GM19351 (cell line): ENCODE data around the gene KIZ.
"Not testable (repeated sequence)": the region's sequence is repeated elsewhere in the genome, so short reads cannot be mapped to it uniquely, and the experiment has no call there.

Source experiments
- ATAC-seq: cut with Tn5 transposase; IDR thresholded peaks from one replicate; pipeline ENCODE4 v1.9.1; 2021; ENCODE audit warnings: mild to moderate bottlenecking, moderate library complexity; ENCODE audit not compliant: unreplicated experiment

Gene KIZ

GRCh38 chr20:21136015-21136732 lies 10.3 kb downstream of the KIZ start:
- no peak for ATAC-seq

DNA sequence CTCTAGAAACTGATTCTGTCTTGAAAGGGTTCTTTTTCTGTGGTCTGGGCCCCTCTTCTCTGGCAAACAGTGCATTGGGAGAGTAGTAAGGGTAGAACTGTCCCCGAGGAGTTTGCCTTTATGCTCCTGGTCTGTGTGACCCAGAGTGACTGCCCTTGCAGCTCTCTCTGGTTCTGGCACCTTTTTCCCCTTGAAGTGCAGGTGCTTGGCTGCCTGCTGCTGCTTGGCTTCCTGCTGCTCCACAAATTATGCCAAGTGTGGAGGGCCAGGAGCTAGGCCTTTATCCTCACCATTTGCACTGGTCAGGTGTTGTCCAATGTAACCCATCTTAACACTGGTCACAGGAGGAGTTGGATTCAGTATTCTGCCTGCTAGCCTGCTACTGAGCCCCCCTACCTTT lies 11.2 kb downstream of the KIZ start:
- no peak for ATAC-seq

DNA sequence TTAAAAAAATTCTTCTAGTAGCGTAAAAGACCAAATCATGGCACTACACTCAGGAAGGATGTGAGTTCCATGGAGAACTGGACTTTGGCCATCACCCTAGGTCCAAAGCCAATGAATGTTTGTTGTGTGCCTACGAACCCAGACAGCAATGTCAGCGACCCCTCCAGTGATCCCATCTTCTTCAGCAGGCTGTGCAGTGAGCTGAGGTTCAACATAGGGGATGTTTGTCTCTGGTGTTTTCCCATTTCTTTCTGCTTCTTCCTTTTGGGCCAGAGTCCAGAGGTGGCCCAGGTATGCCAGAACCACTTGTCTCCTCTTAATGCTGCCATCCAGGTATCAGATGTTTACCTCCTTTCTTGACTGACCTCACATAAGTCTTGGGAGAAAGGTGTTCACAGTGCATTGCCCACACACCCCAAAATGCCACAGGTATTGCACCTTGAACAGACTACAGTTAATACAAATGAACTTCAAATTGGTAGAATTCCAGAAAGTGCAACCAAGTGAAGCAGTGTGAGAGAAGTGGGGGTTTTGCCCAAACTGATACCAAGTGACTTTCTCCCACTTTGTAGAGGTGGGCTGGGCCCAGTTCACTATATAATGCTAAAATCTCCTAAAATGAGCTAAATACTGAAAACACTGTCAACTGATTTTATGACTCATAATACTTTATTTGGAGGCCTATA lies 14.1 kb downstream of the KIZ start:
- no peak for ATAC-seq

DNA sequence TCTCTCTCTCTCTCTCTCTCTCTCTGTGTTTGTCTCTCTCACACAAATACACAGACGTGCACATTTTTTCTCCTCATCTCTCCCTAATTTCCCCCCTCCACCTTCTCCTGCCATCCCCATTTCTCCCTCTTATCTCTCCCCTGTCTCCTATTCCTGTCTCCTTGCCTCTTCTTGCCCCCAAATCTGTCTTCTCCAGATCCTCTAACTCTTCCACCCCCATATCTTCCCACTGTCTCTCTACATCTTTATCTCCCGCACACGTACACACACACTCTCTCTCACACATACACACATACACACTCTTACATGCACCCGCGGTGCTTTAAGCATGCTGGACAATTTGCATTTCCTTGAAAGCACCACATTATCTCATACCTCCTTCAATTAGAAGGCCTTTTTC lies 15.9 kb downstream of the KIZ start:
- no peak for ATAC-seq

DNA sequence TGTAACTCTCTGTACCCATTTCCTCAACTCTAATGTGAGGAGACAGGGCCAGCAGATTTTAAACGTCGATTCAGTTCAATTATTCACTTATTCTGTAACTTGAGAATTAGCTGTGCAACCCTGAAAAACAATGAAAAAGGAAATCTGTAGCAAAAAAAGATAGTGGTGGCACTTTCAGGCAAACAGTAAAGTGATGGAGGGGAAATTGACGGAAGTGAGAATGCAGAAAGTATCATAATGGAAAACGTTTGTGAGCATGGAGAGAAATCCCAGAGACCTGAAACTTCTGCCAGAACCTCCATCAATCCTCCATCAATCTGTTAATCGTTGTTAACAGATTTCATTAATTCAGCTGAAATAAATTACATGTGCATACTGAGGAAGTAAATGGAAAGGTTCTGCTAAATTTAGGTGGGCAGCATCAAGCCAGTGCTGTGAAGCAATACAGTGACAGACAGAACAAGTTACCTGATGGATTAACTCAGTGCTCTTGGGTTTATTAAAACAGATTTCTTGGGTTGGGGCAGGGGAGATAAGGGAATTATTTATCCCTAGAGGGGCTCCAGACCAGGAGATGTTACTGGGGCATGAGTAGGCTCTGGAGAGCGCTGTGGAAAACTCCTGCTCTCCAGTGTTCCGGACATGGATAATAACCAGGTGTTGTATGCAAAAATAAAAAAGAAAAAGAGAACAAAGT lies 17.5 kb downstream of the KIZ start:
- no peak for ATAC-seq

DNA sequence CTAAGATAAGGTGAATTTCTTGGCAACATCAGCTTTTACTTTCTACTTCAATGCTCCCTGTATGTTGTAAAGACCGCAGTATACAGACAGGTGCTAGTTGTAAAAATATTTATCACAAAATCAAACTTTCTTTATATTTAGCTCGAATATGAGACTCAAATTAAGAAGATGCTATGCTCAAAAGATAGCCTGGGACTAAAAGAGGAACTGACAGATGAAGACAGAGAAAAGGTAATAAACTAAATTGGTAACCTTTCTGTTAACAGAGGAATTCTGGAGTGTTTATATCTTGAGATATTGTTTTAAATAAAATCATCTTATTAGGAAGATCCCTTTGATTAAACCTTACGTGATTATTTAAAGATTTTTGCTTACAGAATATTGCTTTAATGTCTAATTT lies 19.5 kb downstream of the KIZ start:
- no peak for ATAC-seq

GRCh38 chr20:21146215-21146614 lies 20.3 kb downstream of the KIZ start:
- no peak for ATAC-seq

GRCh38 chr20:21147593-21147992 lies 21.7 kb downstream of the KIZ start:
- no peak for ATAC-seq

DNA sequence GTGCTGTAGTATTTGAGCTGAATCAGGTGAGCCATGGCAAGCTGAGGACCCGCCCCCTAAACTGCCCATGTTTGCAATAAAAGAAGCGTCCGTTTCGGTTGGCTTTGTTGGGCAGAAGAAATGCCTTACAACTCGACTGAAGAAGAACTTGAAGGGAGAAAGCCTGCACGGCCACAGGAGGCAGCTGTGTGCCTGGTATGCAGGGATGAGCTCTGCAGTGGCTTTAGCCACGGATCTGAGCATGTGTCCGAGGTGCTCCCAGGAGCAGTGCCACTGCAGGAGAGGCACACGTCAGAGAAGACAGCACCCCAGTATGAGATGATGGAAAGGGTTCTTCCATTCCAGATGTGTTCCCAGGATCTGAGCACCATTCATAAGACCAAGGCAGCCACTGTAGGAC lies 23.5 kb downstream of the KIZ start:
- no peak for ATAC-seq

- no peak for ATAC-seq
Observed at GRCh38 chr20:21151791-21152190, 25.9 kb downstream of the KIZ start.

DNA sequence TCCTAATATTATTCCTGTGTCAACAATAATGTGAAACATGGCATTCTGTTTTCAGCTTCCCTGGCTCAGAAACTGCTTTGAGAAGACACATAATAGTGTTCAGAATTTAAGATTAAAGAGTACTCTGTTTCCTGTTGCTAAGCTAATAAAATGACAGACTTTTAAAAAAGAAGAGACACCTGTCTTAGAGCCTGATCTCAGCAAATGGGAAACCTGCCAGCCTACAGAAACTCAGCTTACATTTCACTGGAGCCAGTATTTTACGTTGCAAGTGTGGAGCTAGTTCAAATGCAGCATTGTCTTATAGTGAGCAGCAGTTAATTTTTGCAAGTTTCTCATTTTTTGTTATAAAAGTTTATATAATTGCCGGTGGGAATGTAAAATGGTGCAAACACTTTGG lies 28.8 kb downstream of the KIZ start:
- ATAC-seq: no peak

- ATAC-seq: no peak
Observed at GRCh38 chr20:21155268-21155667, 29.4 kb downstream of the KIZ start.

DNA sequence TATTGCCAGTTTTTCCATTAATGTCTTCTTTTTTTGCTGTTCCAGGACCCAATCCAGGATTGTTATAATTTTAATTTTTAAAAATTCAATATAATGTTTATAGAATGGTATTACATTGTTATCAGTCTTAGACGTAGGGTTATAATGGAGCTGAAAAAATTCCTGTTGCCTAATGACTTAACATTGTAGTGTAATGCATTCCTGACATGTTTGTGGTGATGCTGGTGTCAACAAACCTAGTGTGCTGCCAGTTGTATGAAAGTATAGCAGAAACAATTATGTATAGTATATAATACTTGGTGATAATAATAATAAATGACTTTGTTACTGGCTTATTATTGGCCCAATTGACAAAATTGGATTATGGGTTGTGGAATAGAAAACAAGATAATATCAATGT lies 30.4 kb downstream of the KIZ start:
- ATAC-seq: no peak

DNA sequence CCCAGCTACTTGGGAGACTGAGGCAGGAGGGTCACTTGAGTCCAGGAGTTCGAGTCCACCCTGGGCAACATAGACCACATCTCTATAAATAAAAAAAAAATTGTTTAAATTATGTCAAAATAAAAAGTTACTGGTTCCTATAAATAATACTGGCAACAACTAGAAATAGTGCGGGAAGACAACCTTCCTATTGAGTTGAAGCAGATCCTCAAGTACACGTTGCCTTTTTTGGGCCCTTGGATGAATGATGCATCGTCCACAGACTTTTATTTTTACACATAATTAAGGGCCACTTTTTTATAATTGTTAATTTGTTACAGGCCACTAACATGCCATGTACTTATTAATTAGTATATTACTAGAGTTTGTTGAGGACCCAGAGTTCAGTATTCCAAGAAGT lies 31.1 kb downstream of the KIZ start:
- no peak for ATAC-seq

DNA sequence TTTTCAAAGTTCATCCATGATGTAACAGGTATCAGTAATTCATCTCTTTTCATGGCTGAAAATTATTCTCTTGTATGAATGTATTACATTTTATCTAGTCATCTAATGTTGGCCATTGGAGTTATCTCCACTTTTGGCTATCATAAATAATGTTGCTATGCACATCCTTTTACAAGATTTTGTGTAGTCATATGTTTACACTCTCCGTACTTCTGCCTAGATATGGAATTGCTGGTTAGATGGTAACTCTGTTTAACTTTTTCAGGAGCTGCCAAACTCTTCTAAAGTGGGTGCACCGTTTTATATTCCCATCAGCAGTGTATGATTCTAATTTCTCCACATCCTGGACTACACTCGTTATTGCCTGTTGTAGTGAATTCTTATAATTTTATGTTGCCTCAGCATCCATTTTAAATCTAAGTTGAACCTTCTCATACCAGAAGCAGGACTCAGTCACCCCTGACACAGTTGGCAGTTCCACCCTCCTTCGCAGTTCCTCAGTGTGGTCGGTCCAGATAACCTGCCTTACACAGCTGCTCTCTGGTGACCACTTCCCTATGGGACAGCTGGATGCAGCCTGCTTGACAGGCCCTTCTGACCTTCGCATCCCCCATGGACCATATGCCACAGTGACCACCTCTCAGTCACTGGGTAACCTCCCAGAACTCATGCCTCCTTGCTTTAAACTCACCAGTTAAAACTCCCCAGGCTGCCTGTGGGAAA lies 33.9 kb downstream of the KIZ start:
- no peak for ATAC-seq

GRCh38 chr20:21161926-21162325 lies 36.0 kb downstream of the KIZ start:
- ATAC-seq: no peak

DNA sequence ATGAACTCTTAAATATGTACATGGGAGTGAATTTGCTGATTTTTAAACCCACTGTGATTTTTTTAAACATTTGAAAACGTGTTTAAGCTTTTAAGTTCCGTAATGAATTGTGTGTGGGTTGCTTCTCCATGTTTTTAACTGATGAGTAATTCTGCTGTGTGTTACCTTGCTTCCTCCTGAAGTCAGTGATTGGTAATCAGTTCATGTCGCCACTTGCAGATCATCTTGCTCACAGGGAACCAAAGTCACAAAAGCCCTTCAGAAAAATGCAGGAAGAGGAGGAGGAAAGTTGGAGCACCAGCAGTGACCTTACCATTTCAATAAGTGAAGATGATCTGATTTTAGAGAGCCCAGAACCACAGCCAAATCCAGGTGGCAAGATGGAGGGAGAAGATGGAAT lies 36.7 kb downstream of the KIZ start:
- no peak for ATAC-seq

GRCh38 chr20:21166801-21167200 lies 40.9 kb downstream of the KIZ start:
- ATAC-seq: no peak

DNA sequence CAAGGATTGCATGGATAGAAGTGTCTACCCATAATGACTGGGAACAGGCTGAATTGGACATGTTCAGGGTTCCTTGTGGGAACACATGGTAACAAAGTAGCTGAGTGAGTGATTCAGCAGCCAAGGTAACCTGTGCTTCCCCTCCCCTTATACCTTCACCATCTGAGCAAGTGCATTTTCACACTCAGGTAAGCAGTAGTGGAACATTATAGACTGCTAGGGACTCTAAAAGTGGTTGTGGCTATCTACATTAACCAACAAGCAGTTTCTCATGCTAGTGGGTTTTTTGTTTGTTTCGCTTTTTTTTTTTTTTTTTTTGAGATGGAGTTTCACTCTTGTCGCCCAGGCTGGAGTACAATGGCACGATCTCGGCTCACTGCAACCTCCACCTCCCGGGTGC lies 41.4 kb downstream of the KIZ start:
- ATAC-seq: no peak

GRCh38 chr20:21168061-21168460 lies 42.2 kb downstream of the KIZ start:
- ATAC-seq: not testable (repeated sequence)

GRCh38 chr20:21172626-21173025 lies 46.7 kb downstream of the KIZ start:
- ATAC-seq: no peak

DNA sequence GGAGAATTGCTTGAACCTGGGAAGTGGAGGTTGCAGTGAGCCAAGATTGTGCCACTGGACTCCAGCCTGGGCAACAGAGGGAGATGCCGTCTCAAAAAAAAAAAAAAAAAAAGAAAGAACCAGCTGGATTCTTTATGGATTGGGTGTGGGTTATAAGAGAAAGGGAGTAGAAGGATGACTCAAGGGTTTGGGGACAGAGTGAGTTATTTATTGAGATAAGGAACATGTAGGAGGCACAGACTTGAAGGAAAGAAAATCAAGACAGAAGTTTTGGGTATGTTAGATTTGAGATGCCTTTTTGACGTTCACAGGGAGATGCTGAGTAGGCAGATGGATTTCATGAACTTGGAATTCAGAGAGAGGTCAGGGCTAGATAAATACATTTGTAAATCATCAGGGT lies 47.6 kb downstream of the KIZ start:
- no peak for ATAC-seq
